ENCODE results near the gene TMOD3. TPM values are rescaled to one million over a fixed set of nuclear protein-coding genes. Genes with fewer than 3 reads are reported as not detected.

The TMOD3 gene
- total and polyA plus RNA-seq, 2 donors (not counting 3 experiments of a cell fraction or from before 2014, with no cell fraction given), result 10.4 to 64.3 TPM

DNA sequence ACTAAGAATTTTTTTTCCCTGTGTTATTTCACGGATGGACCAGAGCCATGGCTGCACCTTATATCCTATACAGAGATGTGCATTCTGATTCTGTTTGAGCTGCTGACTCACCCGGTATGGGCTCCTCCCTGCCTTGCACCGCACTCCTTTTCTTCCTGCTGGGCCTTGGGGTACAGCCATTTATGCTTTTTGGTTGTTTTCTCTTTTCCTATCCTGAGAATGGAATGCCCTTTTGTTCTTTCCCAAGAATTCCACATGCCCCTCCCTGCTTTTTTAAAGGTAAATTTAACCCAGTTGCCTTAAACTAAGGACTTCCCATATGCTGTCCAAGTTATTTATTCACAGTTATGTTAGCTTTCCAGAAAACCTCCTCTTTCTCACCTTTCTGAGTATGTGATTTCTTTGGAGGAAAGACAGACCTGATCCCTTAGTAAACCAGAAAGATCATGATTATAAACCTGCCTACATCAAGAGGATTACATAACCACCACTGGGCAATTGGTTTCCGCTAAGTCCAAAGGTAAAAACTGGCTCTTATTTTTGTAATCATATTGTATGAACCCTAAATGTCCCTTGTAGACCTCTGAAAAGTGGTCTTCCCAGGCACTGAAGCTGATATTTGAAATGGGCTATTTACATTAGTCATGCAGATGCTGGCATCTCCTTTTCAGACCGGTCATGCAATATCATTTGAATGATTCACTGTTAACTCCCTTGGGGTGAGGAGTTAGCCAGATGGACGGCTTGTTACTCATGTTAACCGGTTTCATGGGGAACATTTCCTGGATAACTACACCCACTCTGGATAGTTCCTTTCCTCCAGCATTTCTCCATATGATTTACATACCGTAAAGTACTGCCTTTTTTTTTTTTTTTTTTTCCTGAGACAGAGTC, 45.5 kb downstream of the TMOD3 start:
- FAIRE-seq, result peak; percentile 83
- Histone ChIP-seq H3K4me2 (ENCODE audit: insufficient read depth, low read length) (peak overlapping the region; percentile 63), H3K27me3 (ENCODE audit: control insufficient read depth in 2 of 2, insufficient read depth in 2 of 2, low read length in 2 of 2) (no peaks in the 10 kb centered on the region), H3K4me3 (replicated peaks in 1 of 3; ENCODE audit: insufficient read depth in 1 of 3, low read depth in 1 of 3, low read length in 3 of 3) (no peak overlapping the region), H3K36me3 (ENCODE audit: control insufficient read depth in 2 of 2, extremely low read depth in 1 of 2, insufficient read depth in 2 of 2, low read length in 2 of 2) (peaks cover 0 to 7% of the 10 kb centered on the region in 2 experiments), H2AFZ (ENCODE audit: low read depth, low read length) (no peak overlapping the region), H3K79me2 (ENCODE audit: control insufficient read depth, insufficient read depth, low read length) (peaks cover 24% of the 10 kb centered on the region), H3K9me3 (replicated peaks; ENCODE audit: control insufficient read depth, insufficient read depth, low read length) (no peaks in the 10 kb centered on the region), H3K9ac (replicated peaks; ENCODE audit: extremely low read depth, insufficient read depth, low read length) (peak overlapping the region; percentile 75), H3K27ac (ENCODE audit: insufficient read depth, low read depth, low read length) (peak overlapping the region; percentile 98), H4K20me1 (replicated peaks; ENCODE audit: control insufficient read depth, extremely low read depth, insufficient read depth, low read length) (no peaks in the 10 kb centered on the region), H3K4me1 (ENCODE audit: control insufficient read depth, extremely low read depth, insufficient read depth, low read length) (peaks cover 42% of the 10 kb centered on the region), H3K9me1 (replicated peaks; ENCODE audit: control insufficient read depth, extremely low read depth, insufficient read depth, low read length) (no peaks in the 10 kb centered on the region)
- POLR2A ChIA-PET, result no interaction called here
- intact Hi-C loops (cut with micrococcal nuclease), result loop anchor here (1.0 to 5.0 kb wide), 4 partner anchors 29 to 617 kb away; no protein-coding TSS in a partner anchor
- peak; percentile 92 for DNase-seq (ENCODE audit: low read depth, low spot score)
- no TSS peak for BruUV-seq (replicated peaks)
- CTCF ChIA-PET, result interaction anchor here (0.6 to 2.3 kb wide), 6 partner anchors 14 to 98 kb away, joined by 3 to 7 read pairs (median 6); no protein-coding TSS in a partner anchor
- TF ChIP-seq, protein P1, sequence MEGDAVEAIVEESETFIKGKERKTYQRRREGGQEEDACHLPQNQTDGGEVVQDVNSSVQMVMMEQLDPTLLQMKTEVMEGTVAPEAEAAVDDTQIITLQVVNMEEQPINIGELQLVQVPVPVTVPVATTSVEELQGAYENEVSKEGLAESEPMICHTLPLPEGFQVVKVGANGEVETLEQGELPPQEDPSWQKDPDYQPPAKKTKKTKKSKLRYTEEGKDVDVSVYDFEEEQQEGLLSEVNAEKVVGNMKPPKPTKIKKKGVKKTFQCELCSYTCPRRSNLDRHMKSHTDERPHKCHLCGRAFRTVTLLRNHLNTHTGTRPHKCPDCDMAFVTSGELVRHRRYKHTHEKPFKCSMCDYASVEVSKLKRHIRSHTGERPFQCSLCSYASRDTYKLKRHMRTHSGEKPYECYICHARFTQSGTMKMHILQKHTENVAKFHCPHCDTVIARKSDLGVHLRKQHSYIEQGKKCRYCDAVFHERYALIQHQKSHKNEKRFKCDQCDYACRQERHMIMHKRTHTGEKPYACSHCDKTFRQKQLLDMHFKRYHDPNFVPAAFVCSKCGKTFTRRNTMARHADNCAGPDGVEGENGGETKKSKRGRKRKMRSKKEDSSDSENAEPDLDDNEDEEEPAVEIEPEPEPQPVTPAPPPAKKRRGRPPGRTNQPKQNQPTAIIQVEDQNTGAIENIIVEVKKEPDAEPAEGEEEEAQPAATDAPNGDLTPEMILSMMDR (IDR thresholded peaks at IDR 0.05; ENCODE audit: extremely low read depth in 1 of 2, insufficient read depth in 1 of 2, low read depth in 1 of 2, low read length in 2 of 2), result no peak
- TF ChIP-seq FOS (IDR thresholded peaks at IDR 0.05; ENCODE audit: borderline replicate concordance, insufficient read depth, low read length), result peak; percentile 84
- TF ChIP-seq JUN (IDR thresholded peaks at IDR 0.05; ENCODE audit: borderline replicate concordance, insufficient read depth, insufficient read length, low read depth), result peak; percentile 84
- TF ChIP-seq POLR2AphosphoS5 (IDR thresholded peaks at IDR 0.05; ENCODE audit: insufficient read depth, low read depth, low read length), result no peak
- TF ChIP-seq, protein P2, sequence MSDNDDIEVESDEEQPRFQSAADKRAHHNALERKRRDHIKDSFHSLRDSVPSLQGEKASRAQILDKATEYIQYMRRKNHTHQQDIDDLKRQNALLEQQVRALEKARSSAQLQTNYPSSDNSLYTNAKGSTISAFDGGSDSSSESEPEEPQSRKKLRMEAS (IDR thresholded peaks at IDR 0.05; ENCODE audit: insufficient read depth, insufficient read length), result no peak
- no peak for TF ChIP-seq POLR2A (IDR thresholded peaks at IDR 0.05; ENCODE audit: low read depth, low read length)
- no peak for TF ChIP-seq GATA2 (IDR thresholded peaks at IDR 0.05; ENCODE audit: insufficient read depth, insufficient read length, low read depth, low read length)
- TF ChIP-seq EZH2 (IDR thresholded peaks at IDR 0.05; ENCODE audit: borderline replicate concordance, low read depth, low read length, severe bottlenecking), result no peak
- TF ChIP-seq MYC (IDR thresholded peaks at IDR 0.05; ENCODE audit: low read depth, low read length), result no peak
- dilution Hi-C loops (cut with MboI; ENCODE audit: extremely low pct_ligation_motif_present, low sequenced_read_pairs), result no loop called here
